Measurements from ENCODE around the gene ZNF333.
"Not testable (repeated sequence)": the region's sequence is repeated elsewhere in the genome, so short reads cannot be mapped to it uniquely, and the experiment has no call there.

Gene ZNF333

DNA sequence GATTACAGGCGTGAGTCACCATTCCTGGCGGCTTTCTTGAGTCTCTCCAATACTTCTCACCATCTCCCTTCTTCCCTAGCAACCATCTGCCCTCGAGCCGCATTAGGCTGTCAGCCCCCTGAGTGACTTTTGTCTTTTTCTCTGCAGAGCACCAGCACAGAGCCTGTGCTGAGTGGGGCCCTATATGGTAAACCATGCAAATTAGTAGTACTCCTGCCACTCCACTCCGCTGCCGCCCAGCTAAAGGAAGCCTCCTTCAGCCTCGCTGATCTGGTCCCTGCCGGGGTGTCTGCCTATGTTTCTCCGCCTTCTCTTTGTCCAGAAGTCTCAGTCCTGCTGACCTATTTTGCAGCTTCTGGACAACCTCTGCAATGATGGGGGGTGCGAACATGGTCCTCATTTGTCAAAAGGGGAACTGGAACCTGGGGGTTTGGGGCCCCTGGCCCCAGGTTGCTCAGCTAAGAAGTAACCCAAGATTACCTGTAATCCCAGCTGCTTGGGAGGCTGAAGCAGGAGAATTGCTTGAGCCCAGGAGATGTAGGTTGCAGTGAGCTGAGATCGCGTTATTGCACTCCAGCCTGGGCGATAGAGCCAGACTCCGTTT lies 90.9 kb downstream of the ZNF333 start:
- DNase-seq; in situ Hi-C loops (cut with MboI; ENCODE audit: low pct_unique_long_range_greater_than_20kb, low sequenced_read_pairs): not testable (repeated sequence)

DNA sequence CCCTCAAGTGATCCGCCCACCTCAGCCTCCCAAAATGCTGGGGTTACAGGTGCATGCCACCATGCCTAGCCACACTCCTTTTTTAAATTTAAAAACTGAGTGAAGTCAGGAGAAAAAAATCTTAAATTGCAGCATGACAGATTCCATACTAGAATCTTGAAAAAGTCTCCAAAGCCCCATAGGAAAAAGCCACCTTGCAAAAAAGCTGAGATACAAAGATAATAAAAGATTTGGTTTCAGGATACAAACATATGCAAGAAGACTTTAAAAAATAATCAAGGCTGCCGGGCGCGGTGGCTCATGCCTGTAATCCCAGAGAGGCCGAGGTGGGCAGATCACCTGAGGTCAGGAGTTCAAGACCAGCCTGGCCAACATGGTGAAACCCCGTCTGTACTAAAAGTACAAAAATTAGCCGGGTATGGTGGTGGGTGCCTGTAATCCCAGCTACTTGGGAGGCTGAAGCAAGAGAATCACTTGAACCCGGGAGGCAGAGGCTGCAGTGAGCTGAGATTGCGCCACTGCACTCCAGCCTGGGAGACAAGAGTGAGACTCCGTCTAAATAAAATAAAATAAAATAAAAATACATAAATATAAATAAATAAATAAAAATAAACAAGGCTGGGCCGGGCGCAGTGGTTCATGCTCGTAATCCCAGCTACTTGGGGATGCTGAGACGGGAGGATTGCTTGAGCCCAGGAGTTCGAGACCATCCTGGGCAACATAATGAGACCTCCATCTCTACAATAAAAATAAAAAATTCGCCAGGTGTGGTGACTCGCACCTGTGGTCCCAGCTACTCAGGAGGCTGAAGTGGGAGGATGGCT lies 92.1 kb downstream of the ZNF333 start:
- in situ Hi-C loops (cut with MboI; ENCODE audit: low pct_unique_long_range_greater_than_20kb, low sequenced_read_pairs); DNase-seq: not testable (repeated sequence)

DNA sequence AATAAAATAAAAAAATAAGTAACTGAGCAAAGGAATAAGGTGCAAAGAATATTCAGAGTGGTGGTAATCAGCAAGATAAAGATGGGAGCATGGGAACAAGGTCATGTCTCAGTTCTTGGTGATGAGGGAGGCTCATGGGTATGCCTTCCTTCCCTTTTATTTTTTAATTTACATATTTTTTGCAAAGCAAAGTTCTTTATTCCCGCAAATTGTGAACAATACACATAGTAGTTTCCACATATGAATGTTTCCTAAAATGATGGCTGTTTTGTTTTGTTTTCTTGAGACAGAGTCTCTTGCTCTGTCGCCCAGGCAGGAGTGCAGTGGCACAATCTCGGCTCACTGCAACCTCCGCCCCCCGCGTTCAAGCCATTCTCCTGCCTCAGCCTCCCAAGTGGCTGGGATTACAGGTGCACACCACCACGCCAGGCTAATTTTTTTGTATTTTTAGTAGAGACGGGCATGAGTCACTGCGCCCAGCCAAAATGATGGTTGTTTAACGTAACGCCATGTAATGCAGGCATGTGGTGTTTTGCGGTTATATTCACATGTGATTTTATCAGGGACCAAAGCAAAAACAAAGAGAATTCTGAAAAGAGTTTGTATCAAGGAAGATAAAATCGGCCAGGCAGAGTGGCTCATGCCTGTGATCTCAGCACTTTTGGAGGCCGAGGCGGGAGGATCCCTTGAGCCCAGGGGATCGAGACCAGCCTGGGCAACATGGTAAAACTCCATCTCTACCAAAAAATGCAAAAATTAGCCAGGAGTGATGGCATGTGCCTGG lies 93.0 kb downstream of the ZNF333 start:
- in situ Hi-C loops (cut with MboI; ENCODE audit: low pct_unique_long_range_greater_than_20kb, low sequenced_read_pairs), result no loop called here

More for the DNA sequence above, 93.0 kb downstream of the ZNF333 start:
- no peak for DNase-seq

All from KBM-7 (cell line).